ENCODE measurements around the gene TEX261. TPM values are rescaled to one million over a fixed set of nuclear protein-coding genes. Genes with fewer than 3 reads are reported as not detected.

The TEX261 gene
- total and polyA plus RNA-seq, 2 experiments from 2014 or later = 5.7 to 17.5 TPM

DNA sequence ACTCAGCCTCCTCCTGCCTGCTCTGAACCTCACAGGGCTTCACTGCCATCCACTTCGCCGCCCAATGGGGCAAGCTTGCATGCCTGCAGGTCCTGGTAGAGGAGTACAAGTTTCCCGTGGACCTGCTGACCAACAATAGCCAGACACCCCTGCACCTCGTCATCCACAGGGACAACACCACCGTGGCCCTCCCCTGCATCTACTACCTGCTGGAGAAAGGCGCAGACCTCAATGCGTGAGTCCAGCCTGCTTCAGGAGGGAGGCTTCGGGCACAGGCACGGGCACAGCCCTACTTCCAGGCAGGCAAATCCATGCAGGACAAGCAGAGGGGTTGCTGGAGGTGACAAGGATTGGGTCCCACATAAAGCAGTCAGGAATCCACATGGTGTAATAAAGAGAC, 15.0 kb downstream of the TEX261 start:
- peaks cover 18% of the 10 kb centered on the region for H3K4me1 Mint-ChIP-seq
- Histone ChIP-seq H3K9me2 (ENCODE audit: insufficient read depth) (no peaks in the 10 kb centered on the region), H3K27ac (ENCODE audit: low read depth) (no peak overlapping the region), H3K79me2 (replicated peaks; ENCODE audit: insufficient read depth) (no peaks in the 10 kb centered on the region), H3K4me1 (ENCODE audit: insufficient read depth) (peaks cover 9% of the 10 kb centered on the region; the same call in 1 of the 2 replicates), H3F3A (replicated peaks; ENCODE audit: low read depth) (no peaks in the 10 kb centered on the region), H3K4me2 (peak overlapping the region; percentile 78; the same call in 1 of the 2 replicates), H3K27me3 (ENCODE audit: insufficient read depth) (peaks cover 22% of the 10 kb centered on the region), H3K4me3 (peak overlapping the region; percentile 74), H4K20me1 (replicated peaks; ENCODE audit: insufficient read depth) (no peaks in the 10 kb centered on the region), H2AFZ (no peak overlapping the region), H3K36me3 (ENCODE audit: insufficient read depth) (no peaks in the 10 kb centered on the region)
- ATAC-seq (no peak), DNase-seq (ENCODE audit: low spot score) (no peak)
- H3K36me3 Mint-ChIP-seq (ENCODE audit: low read depth) = no peaks in the 10 kb centered on the region
- H3K9me3 Mint-ChIP-seq = no peaks in the 10 kb centered on the region; the same call in 2 of the 3 replicates
- peaks cover 32% of the 10 kb centered on the region for H3K27me3 Mint-ChIP-seq (ENCODE audit: insufficient read depth, low read depth, poor library complexity)
- TF ChIP-seq, protein P1, sequence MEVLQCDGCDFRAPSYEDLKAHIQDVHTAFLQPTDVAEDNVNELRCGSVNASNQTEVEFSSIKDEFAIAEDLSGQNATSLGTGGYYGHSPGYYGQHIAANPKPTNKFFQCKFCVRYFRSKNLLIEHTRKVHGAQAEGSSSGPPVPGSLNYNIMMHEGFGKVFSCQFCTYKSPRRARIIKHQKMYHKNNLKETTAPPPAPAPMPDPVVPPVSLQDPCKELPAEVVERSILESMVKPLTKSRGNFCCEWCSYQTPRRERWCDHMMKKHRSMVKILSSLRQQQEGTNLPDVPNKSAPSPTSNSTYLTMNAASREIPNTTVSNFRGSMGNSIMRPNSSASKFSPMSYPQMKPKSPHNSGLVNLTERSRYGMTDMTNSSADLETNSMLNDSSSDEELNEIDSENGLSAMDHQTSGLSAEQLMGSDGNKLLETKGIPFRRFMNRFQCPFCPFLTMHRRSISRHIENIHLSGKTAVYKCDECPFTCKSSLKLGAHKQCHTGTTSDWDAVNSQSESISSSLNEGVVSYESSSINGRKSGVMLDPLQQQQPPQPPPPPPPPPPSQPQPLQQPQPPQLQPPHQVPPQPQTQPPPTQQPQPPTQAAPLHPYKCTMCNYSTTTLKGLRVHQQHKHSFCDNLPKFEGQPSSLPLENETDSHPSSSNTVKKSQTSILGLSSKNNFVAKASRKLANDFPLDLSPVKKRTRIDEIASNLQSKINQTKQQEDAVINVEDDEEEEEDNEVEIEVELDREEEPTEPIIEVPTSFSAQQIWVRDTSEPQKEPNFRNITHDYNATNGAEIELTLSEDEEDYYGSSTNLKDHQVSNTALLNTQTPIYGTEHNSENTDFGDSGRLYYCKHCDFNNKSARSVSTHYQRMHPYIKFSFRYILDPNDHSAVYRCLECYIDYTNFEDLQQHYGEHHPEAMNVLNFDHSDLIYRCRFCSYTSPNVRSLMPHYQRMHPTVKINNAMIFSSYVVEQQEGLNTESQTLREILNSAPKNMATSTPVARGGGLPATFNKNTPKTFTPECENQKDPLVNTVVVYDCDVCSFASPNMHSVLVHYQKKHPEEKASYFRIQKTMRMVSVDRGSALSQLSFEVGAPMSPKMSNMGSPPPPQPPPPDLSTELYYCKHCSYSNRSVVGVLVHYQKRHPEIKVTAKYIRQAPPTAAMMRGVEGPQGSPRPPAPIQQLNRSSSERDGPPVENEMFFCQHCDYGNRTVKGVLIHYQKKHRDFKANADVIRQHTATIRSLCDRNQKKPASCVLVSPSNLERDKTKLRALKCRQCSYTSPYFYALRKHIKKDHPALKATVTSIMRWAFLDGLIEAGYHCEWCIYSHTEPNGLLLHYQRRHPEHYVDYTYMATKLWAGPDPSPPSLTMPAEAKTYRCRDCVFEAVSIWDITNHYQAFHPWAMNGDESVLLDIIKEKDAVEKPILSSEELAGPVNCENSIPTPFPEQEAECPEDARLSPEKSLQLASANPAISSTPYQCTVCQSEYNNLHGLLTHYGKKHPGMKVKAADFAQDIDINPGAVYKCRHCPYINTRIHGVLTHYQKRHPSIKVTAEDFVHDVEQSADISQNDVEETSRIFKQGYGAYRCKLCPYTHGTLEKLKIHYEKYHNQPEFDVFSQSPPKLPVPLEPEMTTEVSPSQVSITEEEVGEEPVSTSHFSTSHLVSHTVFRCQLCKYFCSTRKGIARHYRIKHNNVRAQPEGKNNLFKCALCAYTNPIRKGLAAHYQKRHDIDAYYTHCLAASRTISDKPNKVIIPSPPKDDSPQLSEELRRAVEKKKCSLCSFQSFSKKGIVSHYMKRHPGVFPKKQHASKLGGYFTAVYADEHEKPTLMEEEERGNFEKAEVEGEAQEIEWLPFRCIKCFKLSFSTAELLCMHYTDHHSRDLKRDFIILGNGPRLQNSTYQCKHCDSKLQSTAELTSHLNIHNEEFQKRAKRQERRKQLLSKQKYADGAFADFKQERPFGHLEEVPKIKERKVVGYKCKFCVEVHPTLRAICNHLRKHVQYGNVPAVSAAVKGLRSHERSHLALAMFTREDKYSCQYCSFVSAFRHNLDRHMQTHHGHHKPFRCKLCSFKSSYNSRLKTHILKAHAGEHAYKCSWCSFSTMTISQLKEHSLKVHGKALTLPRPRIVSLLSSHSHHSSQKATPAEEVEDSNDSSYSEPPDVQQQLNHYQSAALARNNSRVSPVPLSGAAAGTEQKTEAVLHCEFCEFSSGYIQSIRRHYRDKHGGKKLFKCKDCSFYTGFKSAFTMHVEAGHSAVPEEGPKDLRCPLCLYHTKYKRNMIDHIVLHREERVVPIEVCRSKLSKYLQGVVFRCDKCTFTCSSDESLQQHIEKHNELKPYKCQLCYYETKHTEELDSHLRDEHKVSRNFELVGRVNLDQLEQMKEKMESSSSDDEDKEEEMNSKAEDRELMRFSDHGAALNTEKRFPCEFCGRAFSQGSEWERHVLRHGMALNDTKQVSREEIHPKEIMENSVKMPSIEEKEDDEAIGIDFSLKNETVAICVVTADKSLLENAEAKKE (CRISPR knock-in tag; IDR thresholded peaks at IDR 0.05) = no peak
- no peak for TF ChIP-seq CREB1 (CRISPR knock-in tag; IDR thresholded peaks at IDR 0.05; ENCODE audit: low read depth)
- TF ChIP-seq EZH2phosphoT487 (IDR thresholded peaks at IDR 0.05; ENCODE audit: unreplicated experiment) = no peak
- peak overlapping the region; percentile 57 for H3K4me3 Mint-ChIP-seq
- H3K27ac Mint-ChIP-seq = no peak overlapping the region

DNA sequence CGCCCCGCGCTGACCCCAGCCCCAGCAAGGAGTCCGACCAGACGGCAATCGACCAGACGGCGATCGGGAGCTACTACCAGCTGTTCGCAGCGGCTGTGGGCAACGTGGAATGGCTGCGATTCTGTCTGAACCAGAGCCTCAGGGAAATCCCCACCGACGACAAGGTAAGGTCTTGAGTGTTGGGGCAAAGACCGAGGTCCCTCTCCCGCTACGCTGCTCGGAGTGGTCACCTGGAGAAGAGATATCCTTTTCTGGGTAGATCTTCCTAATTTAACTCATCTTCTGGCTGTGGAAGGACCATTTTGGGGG, 15.5 kb downstream of the TEX261 start:
- H3K4me1 ChIP-seq (ENCODE audit: insufficient read depth) = peaks cover 9% of the 10 kb centered on the region; the same call in 1 of the 2 replicates
- peak overlapping the region; percentile 74 for H3K4me3 ChIP-seq
- H3K9me3 Mint-ChIP-seq = no peaks in the 10 kb centered on the region; the same call in 2 of the 3 replicates
- H3K27ac ChIP-seq (ENCODE audit: low read depth) = no peak overlapping the region
- no peaks in the 10 kb centered on the region for H3F3A ChIP-seq (replicated peaks; ENCODE audit: low read depth)
- H3K9me2 ChIP-seq (ENCODE audit: insufficient read depth) = no peaks in the 10 kb centered on the region
- no peaks in the 10 kb centered on the region for H3K79me2 ChIP-seq (replicated peaks; ENCODE audit: insufficient read depth)
- H4K20me1 ChIP-seq (replicated peaks; ENCODE audit: insufficient read depth) = no peaks in the 10 kb centered on the region
- peak overlapping the region; percentile 83 for H2AFZ ChIP-seq
- TF ChIP-seq, protein P2, sequence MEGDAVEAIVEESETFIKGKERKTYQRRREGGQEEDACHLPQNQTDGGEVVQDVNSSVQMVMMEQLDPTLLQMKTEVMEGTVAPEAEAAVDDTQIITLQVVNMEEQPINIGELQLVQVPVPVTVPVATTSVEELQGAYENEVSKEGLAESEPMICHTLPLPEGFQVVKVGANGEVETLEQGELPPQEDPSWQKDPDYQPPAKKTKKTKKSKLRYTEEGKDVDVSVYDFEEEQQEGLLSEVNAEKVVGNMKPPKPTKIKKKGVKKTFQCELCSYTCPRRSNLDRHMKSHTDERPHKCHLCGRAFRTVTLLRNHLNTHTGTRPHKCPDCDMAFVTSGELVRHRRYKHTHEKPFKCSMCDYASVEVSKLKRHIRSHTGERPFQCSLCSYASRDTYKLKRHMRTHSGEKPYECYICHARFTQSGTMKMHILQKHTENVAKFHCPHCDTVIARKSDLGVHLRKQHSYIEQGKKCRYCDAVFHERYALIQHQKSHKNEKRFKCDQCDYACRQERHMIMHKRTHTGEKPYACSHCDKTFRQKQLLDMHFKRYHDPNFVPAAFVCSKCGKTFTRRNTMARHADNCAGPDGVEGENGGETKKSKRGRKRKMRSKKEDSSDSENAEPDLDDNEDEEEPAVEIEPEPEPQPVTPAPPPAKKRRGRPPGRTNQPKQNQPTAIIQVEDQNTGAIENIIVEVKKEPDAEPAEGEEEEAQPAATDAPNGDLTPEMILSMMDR (conservative IDR thresholded peaks at IDR 0.05; ENCODE audit: low read depth in 2 of 2) = no peak
- TF ChIP-seq EZH2phosphoT487 (IDR thresholded peaks at IDR 0.05; ENCODE audit: unreplicated experiment) (no peak), EZH2 (IDR thresholded peaks at IDR 0.05; ENCODE audit: low read depth, unreplicated experiment) (no peak), STAT1 (IDR thresholded peaks at IDR 0.05; ENCODE audit: unreplicated experiment) (no peak), POLR2AphosphoS5 (IDR thresholded peaks at IDR 0.05; ENCODE audit: low read depth) (no peak), CREB1 (CRISPR knock-in tag; IDR thresholded peaks at IDR 0.05; ENCODE audit: low read depth) (no peak), NANOG (IDR thresholded peaks at IDR 0.05; ENCODE audit: borderline replicate concordance) (no peak)
- H3K36me3 Mint-ChIP-seq (ENCODE audit: low read depth) = no peaks in the 10 kb centered on the region
- DNase-seq (ENCODE audit: low spot score) (no peak), ATAC-seq (no peak)
- H3K27ac Mint-ChIP-seq = no peak overlapping the region
- peaks cover 32% of the 10 kb centered on the region for H3K27me3 Mint-ChIP-seq (ENCODE audit: insufficient read depth, low read depth, poor library complexity)
- H3K36me3 ChIP-seq (ENCODE audit: insufficient read depth) = no peaks in the 10 kb centered on the region
- H3K4me1 Mint-ChIP-seq = peaks cover 14% of the 10 kb centered on the region
- H3K4me2 ChIP-seq = peak overlapping the region; percentile 78
- H3K27me3 ChIP-seq (ENCODE audit: insufficient read depth) = peaks cover 22% of the 10 kb centered on the region
- peak overlapping the region; percentile 57 for H3K4me3 Mint-ChIP-seq

Data from GM23338 (cell line).